ENCODE measurements around the gene NEGR1.

DNA sequence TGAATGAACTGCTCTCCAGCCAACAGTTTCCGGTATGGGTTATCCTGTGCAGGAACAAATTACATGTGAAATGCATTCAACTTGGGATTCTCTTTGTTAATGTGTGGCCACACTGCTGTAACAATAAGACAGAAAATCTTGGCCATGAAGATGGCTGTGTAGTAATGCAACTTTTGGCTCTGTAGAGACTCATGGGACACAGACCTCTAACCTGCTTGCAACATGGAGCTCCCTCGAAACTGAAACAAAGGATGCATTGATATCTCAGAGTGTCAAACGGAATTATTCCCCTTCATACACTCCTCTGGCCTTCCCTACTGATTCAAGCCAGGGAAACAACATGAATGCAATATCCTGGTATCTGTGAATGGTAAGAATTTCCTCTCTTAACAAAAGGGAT lies 642.2 kb downstream of the NEGR1 start:
- no peak for TF ChIP-seq EZH2 (IDR thresholded peaks at IDR 0.05; ENCODE audit: insufficient read depth, low read length)
- TF ChIP-seq, protein P1, sequence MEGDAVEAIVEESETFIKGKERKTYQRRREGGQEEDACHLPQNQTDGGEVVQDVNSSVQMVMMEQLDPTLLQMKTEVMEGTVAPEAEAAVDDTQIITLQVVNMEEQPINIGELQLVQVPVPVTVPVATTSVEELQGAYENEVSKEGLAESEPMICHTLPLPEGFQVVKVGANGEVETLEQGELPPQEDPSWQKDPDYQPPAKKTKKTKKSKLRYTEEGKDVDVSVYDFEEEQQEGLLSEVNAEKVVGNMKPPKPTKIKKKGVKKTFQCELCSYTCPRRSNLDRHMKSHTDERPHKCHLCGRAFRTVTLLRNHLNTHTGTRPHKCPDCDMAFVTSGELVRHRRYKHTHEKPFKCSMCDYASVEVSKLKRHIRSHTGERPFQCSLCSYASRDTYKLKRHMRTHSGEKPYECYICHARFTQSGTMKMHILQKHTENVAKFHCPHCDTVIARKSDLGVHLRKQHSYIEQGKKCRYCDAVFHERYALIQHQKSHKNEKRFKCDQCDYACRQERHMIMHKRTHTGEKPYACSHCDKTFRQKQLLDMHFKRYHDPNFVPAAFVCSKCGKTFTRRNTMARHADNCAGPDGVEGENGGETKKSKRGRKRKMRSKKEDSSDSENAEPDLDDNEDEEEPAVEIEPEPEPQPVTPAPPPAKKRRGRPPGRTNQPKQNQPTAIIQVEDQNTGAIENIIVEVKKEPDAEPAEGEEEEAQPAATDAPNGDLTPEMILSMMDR (IDR thresholded peaks at IDR 0.05; ENCODE audit: insufficient read depth, low read depth, low read length) = no peak
